ENCODE results near the gene RAB3C. TPM values are rescaled to one million over a fixed set of nuclear protein-coding genes. Genes with fewer than 3 reads are reported as not detected.

RAB3C gene
- total RNA-seq, 1 experiment from 2014 or later: 13.3 TPM

- no peak for TF ChIP-seq ZBTB43 (CRISPR knock-in tag; IDR thresholded peaks at IDR 0.05)
- TF ChIP-seq PRRX2 (CRISPR knock-in tag; IDR thresholded peaks at IDR 0.05): no peak
- no peak for TF ChIP-seq ZNF138 (CRISPR knock-in tag; conservative IDR thresholded peaks at IDR 0.05)
- no peak for TF ChIP-seq GABPB1 (CRISPR knock-in tag; IDR thresholded peaks at IDR 0.05)
- no peak for TF ChIP-seq SP1 (CRISPR knock-in tag; conservative IDR thresholded peaks at IDR 0.05)
- TF ChIP-seq RORB (CRISPR knock-in tag; IDR thresholded peaks at IDR 0.05): no peak
- no peak for TF ChIP-seq NFYB (CRISPR knock-in tag; conservative IDR thresholded peaks at IDR 0.05; ENCODE audit: low read depth)
- no peak for TF ChIP-seq TCF7 (CRISPR knock-in tag; IDR thresholded peaks at IDR 0.05; ENCODE audit: low read depth)
- H3K27me3 Mint-ChIP-seq (ENCODE audit: low read depth): no peaks in the 10 kb centered on the region
- DNase-seq (ENCODE audit: low spot score): no peak
- H3K9me3 Mint-ChIP-seq: no peaks in the 10 kb centered on the region
- ChIA-PET CTCF (interaction anchor here (1.2 kb wide), 1 partner anchor 318 kb away, joined by 3 read pairs; no protein-coding TSS in a partner anchor), POLR2A (no interaction called here)
- H3K4me3 Mint-ChIP-seq: no peak overlapping the region
- no peak overlapping the region for H3K27ac Mint-ChIP-seq
- H3K4me1 Mint-ChIP-seq: peaks cover 4% of the 10 kb centered on the region; the same call in 1 of the 2 replicates
- ATAC-seq: no peak
- no peaks in the 10 kb centered on the region for H3K36me3 Mint-ChIP-seq
These were observed 231.0 kb downstream of the RAB3C start for GRCh38 chr5:58813855-58814254.

GRCh38 chr5:58816181-58816731 lies 233.4 kb downstream of the RAB3C start:
- Mint-ChIP-seq H3K27ac (no peak overlapping the region), H3K36me3 (no peaks in the 10 kb centered on the region), H3K9me3 (no peaks in the 10 kb centered on the region), H3K4me1 (peaks cover 4% of the 10 kb centered on the region; the same call in 1 of the 2 replicates), H3K27me3 (ENCODE audit: low read depth) (no peaks in the 10 kb centered on the region), H3K4me3 (no peak overlapping the region)
- DNase-seq (ENCODE audit: low spot score) (no peak), ATAC-seq (no peak)
- TF ChIP-seq AFF4 (CRISPR knock-in tag; IDR thresholded peaks at IDR 0.05; ENCODE audit: borderline replicate concordance) (no peak), SP1 (CRISPR knock-in tag; conservative IDR thresholded peaks at IDR 0.05) (no peak)
- POLR2A ChIA-PET: no interaction called here
- CTCF ChIA-PET: interaction anchor here (1.4 kb wide), 1 partner anchor 320 kb away, joined by 3 read pairs; no protein-coding TSS in a partner anchor

GRCh38 chr5:58818465-58818864 lies 235.6 kb downstream of the RAB3C start:
- no peaks in the 10 kb centered on the region for H3K4me1 Mint-ChIP-seq
- DNase-seq (ENCODE audit: low spot score): no peak
- H3K27ac Mint-ChIP-seq: no peak overlapping the region
- TF ChIP-seq NFATC4 (CRISPR knock-in tag; IDR thresholded peaks at IDR 0.05) (no peak), RELA (CRISPR knock-in tag; IDR thresholded peaks at IDR 0.05; ENCODE audit: borderline replicate concordance) (no peak), SOX15 (CRISPR knock-in tag; IDR thresholded peaks at IDR 0.05) (no peak), ZNF396 (CRISPR knock-in tag; IDR thresholded peaks at IDR 0.05; ENCODE audit: borderline replicate concordance) (no peak), SMAD4 (CRISPR knock-in tag; IDR thresholded peaks at IDR 0.05) (no peak), ZNF281 (CRISPR knock-in tag; IDR thresholded peaks at IDR 0.05) (no peak), ATF2 (CRISPR knock-in tag; IDR thresholded peaks at IDR 0.05; ENCODE audit: borderline replicate concordance, low read depth) (no peak), SMAD3 (CRISPR knock-in tag; IDR thresholded peaks at IDR 0.05; ENCODE audit: borderline replicate concordance) (no peak), USF1 (CRISPR knock-in tag; IDR thresholded peaks at IDR 0.05) (no peak), MXD4 (CRISPR knock-in tag; IDR thresholded peaks at IDR 0.05; ENCODE audit: borderline replicate concordance) (no peak), GABPB1 (CRISPR knock-in tag; IDR thresholded peaks at IDR 0.05) (no peak), MLX (CRISPR knock-in tag; IDR thresholded peaks at IDR 0.05) (no peak), EMX1 (CRISPR knock-in tag; IDR thresholded peaks at IDR 0.05) (no peak)

More at GRCh38 chr5:58818465-58818864, 235.6 kb downstream of the RAB3C start:
- ATAC-seq: no peak
- H3K27me3 Mint-ChIP-seq (ENCODE audit: low read depth): no peaks in the 10 kb centered on the region
- POLR2A ChIA-PET: no interaction called here
- H3K4me3 Mint-ChIP-seq: no peak overlapping the region
- CTCF ChIA-PET: interaction anchor here (1.2 kb wide), 1 partner anchor 322 kb away, joined by 4 read pairs; no protein-coding TSS in a partner anchor
- no peaks in the 10 kb centered on the region for H3K9me3 Mint-ChIP-seq
- no peaks in the 10 kb centered on the region for H3K36me3 Mint-ChIP-seq
